Measurements from ENCODE around the gene BAAT. TPM values are rescaled to one million over a fixed set of nuclear protein-coding genes. Genes with fewer than 3 reads are reported as not detected.
"Not testable (repeated sequence)": the region's sequence is repeated elsewhere in the genome, so short reads cannot be mapped to it uniquely, and the experiment has no call there.

The BAAT gene
- polyA plus RNA-seq (0.02 to 0.14 TPM (median 0.08 TPM) in 3 replicates), polyA minus RNA-seq (0.26 TPM in 1 of 3 replicates, not detected in the others)
- not detected for polyA plus RNA-seq (2011; ENCODE audit: low read depth)
- polyA plus RNA-seq (2011; cell fraction: cytosol; rRNA removed) = 0.03 and 0.06 TPM in 2 replicates
- polyA plus RNA-seq (2011; cell fraction: nucleus; rRNA removed) = 0.16 and 0.22 TPM in 2 replicates
- polyA plus RNA-seq (2012; ENCODE audit: low replicate concordance) = 0.07 and 0.16 TPM in 2 replicates
- not detected for polyA minus RNA-seq (2011; cell fraction: cytosol; rRNA and poly(A)+ RNA removed)
- polyA minus RNA-seq (2011; cell fraction: nucleus; rRNA and poly(A)+ RNA removed) = 0.54 TPM in 1 of 2 replicates, not detected in the other

DNA sequence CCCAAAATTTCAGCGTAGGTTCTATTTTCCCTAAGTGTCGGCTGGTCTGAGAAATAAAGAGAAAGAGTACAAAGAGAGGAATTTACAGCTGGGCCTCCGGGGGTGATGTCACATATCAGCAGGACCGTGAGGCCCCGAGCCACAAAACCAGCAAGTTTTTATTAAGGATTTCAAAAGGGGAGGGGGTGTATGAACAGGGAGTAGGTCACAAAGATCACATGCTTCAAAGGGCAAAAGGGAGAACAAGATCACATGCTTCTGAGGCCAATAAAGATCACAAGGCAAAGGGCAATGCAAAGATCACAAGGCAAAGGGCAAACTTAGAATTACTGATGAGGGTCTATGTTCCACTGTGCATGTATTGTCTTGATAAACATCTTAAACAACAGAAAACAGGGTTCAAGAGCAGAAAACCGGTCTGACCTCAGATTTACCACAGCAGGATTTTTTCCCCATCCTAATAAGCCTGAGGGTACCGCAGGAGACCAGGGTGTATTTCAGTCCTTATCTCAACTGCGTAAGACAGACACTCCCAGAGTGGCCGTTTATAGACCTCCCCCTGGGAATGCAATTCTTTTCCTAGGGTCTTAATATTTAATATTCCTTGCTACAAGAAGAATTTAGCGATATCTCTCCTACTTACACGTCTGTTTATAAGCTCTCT is at the start of gene BAAT:
TSS of gene BAAT (minus strand) at position 134 of the 664 bp plus-strand sequence. CDS start 13,602 bp downstream, outside the sequence.
- H3K4me2 ChIP-seq (ENCODE audit: control insufficient read depth, extremely low read depth, insufficient read depth, low read depth, low read length); H3K9me1 ChIP-seq (ENCODE audit: control insufficient read depth, extremely low read depth, insufficient read depth, low read length); H3K4me3 ChIP-seq (ENCODE audit: control insufficient read depth in 2 of 3, extremely low read depth in 1 of 3, insufficient read depth in 2 of 3, low read depth in 1 of 3, low read length in 3 of 3); DNase-seq (ENCODE audit: low read depth, low spot score); H3K27me3 ChIP-seq (ENCODE audit: control insufficient read depth, extremely low read depth, insufficient read depth, low read length); H4K20me1 ChIP-seq (ENCODE audit: control insufficient read depth, extremely low read depth, insufficient read depth, low read length); H3K36me3 ChIP-seq (ENCODE audit: control insufficient read depth in 2 of 2, extremely low read depth in 1 of 2, insufficient read depth in 2 of 2, low read length in 2 of 2); H2AFZ ChIP-seq (ENCODE audit: control insufficient read depth, low read length); H3K9me3 ChIP-seq (ENCODE audit: control insufficient read depth, low read depth, low read length); H3K4me1 ChIP-seq (ENCODE audit: control insufficient read depth, extremely low read depth, insufficient read depth, low read length); FAIRE-seq; H3K27ac ChIP-seq (ENCODE audit: control insufficient read depth, insufficient read depth, low read length); dilution Hi-C loops (cut with MboI; ENCODE audit: extremely low pct_ligation_motif_present, low sequenced_read_pairs); H3K79me2 ChIP-seq (ENCODE audit: control insufficient read depth, insufficient read depth, low read length); H3K9ac ChIP-seq (ENCODE audit: control insufficient read depth, extremely low read depth, insufficient read depth, low read length): not testable (repeated sequence)

GRCh38 chr9:101433229-101433628 is 48.4 kb upstream of the BAAT start:
- Histone ChIP-seq H3K36me3 (ENCODE audit: control insufficient read depth in 2 of 2, extremely low read depth in 1 of 2, insufficient read depth in 2 of 2, low read length in 2 of 2) (no peaks in the 10 kb centered on the region), H3K9ac (ENCODE audit: control insufficient read depth, extremely low read depth, insufficient read depth, low read length) (no peak overlapping the region), H3K27ac (ENCODE audit: control insufficient read depth, insufficient read depth, low read length) (no peak overlapping the region), H3K9me1 (ENCODE audit: control insufficient read depth, extremely low read depth, insufficient read depth, low read length) (no peaks in the 10 kb centered on the region), H3K79me2 (ENCODE audit: control insufficient read depth, insufficient read depth, low read length) (no peaks in the 10 kb centered on the region), H3K4me1 (ENCODE audit: control insufficient read depth, extremely low read depth, insufficient read depth, low read length) (no peaks in the 10 kb centered on the region), H3K4me2 (ENCODE audit: control insufficient read depth, extremely low read depth, insufficient read depth, low read depth, low read length) (no peak overlapping the region), H3K4me3 (ENCODE audit: control insufficient read depth in 2 of 3, extremely low read depth in 1 of 3, insufficient read depth in 2 of 3, low read depth in 1 of 3, low read length in 3 of 3) (no peak overlapping the region), H3K9me3 (ENCODE audit: control insufficient read depth, low read depth, low read length) (no peaks in the 10 kb centered on the region), H4K20me1 (ENCODE audit: control insufficient read depth, extremely low read depth, insufficient read depth, low read length) (no peaks in the 10 kb centered on the region), H2AFZ (ENCODE audit: control insufficient read depth, low read length) (no peak overlapping the region), H3K27me3 (ENCODE audit: control insufficient read depth, extremely low read depth, insufficient read depth, low read length) (no peaks in the 10 kb centered on the region)
- dilution Hi-C loops (cut with MboI; ENCODE audit: extremely low pct_ligation_motif_present, low sequenced_read_pairs) = no loop called here
- no peak for FAIRE-seq
- DNase-seq (ENCODE audit: low read depth, low spot score) = no peak
- TF ChIP-seq, protein P1, sequence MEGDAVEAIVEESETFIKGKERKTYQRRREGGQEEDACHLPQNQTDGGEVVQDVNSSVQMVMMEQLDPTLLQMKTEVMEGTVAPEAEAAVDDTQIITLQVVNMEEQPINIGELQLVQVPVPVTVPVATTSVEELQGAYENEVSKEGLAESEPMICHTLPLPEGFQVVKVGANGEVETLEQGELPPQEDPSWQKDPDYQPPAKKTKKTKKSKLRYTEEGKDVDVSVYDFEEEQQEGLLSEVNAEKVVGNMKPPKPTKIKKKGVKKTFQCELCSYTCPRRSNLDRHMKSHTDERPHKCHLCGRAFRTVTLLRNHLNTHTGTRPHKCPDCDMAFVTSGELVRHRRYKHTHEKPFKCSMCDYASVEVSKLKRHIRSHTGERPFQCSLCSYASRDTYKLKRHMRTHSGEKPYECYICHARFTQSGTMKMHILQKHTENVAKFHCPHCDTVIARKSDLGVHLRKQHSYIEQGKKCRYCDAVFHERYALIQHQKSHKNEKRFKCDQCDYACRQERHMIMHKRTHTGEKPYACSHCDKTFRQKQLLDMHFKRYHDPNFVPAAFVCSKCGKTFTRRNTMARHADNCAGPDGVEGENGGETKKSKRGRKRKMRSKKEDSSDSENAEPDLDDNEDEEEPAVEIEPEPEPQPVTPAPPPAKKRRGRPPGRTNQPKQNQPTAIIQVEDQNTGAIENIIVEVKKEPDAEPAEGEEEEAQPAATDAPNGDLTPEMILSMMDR (optimal IDR thresholded peaks at IDR 0.05 in 1 of 3, IDR thresholded peaks at IDR 0.05 in 1 of 3, conservative IDR thresholded peaks at IDR 0.05 in 1 of 3; ENCODE audit: extremely low read depth in 1 of 3, insufficient read depth in 2 of 3, low read length in 3 of 3) = no peak
- TF ChIP-seq EZH2 (IDR thresholded peaks at IDR 0.05; ENCODE audit: low read length) = no peak

Data from keratinocyte (primary cell).